ENCODE results near the gene MRPL46.
"Not testable (repeated sequence)": the region's sequence is repeated elsewhere in the genome, so short reads cannot be mapped to it uniquely, and the experiment has no call there.

MRPL46 gene

GRCh38 chr15:88447741-88448140, 19.4 kb downstream of the MRPL46 start:
- H3K4me1 ChIP-seq: no peaks in the 10 kb centered on the region

GRCh38 chr15:88447206-88447605, 20.0 kb downstream of the MRPL46 start:
- no peaks in the 10 kb centered on the region for H3K9me3 ChIP-seq
- H3K36me3 ChIP-seq: no peaks in the 10 kb centered on the region
- H3K4me3 ChIP-seq (ENCODE audit: low read depth, low read length): no peak overlapping the region
- no peak for DNase-seq
- no peak for TF ChIP-seq CTCF (IDR thresholded peaks at IDR 0.05; ENCODE audit: low read depth, low read length)
- H3K27me3 ChIP-seq: no peaks in the 10 kb centered on the region
- H3K4me1 ChIP-seq: no peaks in the 10 kb centered on the region

More at GRCh38 chr15:88447741-88448140, 19.4 kb downstream of the MRPL46 start:
- Histone ChIP-seq H3K27me3 (no peaks in the 10 kb centered on the region), H3K4me3 (ENCODE audit: low read depth, low read length) (no peak overlapping the region), H3K36me3 (no peaks in the 10 kb centered on the region), H3K9me3 (no peaks in the 10 kb centered on the region)
- TF ChIP-seq CTCF (IDR thresholded peaks at IDR 0.05; ENCODE audit: low read depth, low read length): no peak
- no peak for DNase-seq

- H3K36me3 ChIP-seq: no peaks in the 10 kb centered on the region
- no peak for TF ChIP-seq CTCF (IDR thresholded peaks at IDR 0.05; ENCODE audit: low read depth, low read length)
- no peak overlapping the region for H3K4me3 ChIP-seq (ENCODE audit: low read depth, low read length)
- H3K27me3 ChIP-seq: no peaks in the 10 kb centered on the region
- no peaks in the 10 kb centered on the region for H3K9me3 ChIP-seq
- H3K4me1 ChIP-seq: no peaks in the 10 kb centered on the region
- DNase-seq: no peak
These were observed 26.0 kb downstream of the MRPL46 start for GRCh38 chr15:88441076-88441730.

- TF ChIP-seq CTCF (IDR thresholded peaks at IDR 0.05; ENCODE audit: low read depth, low read length): no peak
- no peaks in the 10 kb centered on the region for H3K9me3 ChIP-seq
- DNase-seq: no peak
- H3K27me3 ChIP-seq: no peaks in the 10 kb centered on the region
- no peaks in the 10 kb centered on the region for H3K36me3 ChIP-seq
- H3K4me3 ChIP-seq (ENCODE audit: low read depth, low read length): no peak overlapping the region
- H3K4me1 ChIP-seq: no peaks in the 10 kb centered on the region
These were observed 27.2 kb downstream of the MRPL46 start for GRCh38 chr15:88440021-88440420.

- Histone ChIP-seq H3K27me3 (no peaks in the 10 kb centered on the region), H3K4me1 (no peaks in the 10 kb centered on the region), H3K4me3 (ENCODE audit: low read depth, low read length) (no peak overlapping the region), H3K9me3 (no peaks in the 10 kb centered on the region), H3K36me3 (no peaks in the 10 kb centered on the region)
- no peak for TF ChIP-seq CTCF (IDR thresholded peaks at IDR 0.05; ENCODE audit: low read depth, low read length)
- DNase-seq: no peak
These were observed 29.0 kb downstream of the MRPL46 start for GRCh38 chr15:88438181-88438580.

GRCh38 chr15:88434106-88434505, 33.1 kb downstream of the MRPL46 start:
- not testable (repeated sequence) for H3K4me1 ChIP-seq; H3K9me3 ChIP-seq; H3K4me3 ChIP-seq (ENCODE audit: low read depth, low read length); H3K36me3 ChIP-seq; DNase-seq; H3K27me3 ChIP-seq

Measured in BE2C (cell line).